Endothelial cell of umbilical vein (primary cell): ENCODE data around the gene SLC13A1.

ENCODE experiments used
- EZH2 ChIP-seq: IDR thresholded peaks from 2 replicates; pipeline ENCODE4 v1.6.1; 2012; ENCODE audit warnings: borderline replicate concordance, low read depth, mild to moderate bottlenecking, moderate library complexity, low read length, inconsistent platforms; ENCODE audit not compliant: severe bottlenecking
- GATA2 ChIP-seq: IDR thresholded peaks from 2 replicates; pipeline ENCODE4 v1.7.0; 2011; ENCODE audit warnings: low read depth, mild to moderate bottlenecking, moderate library complexity, mixed read lengths, low read length; ENCODE audit not compliant: insufficient read length, insufficient read depth
- MAX ChIP-seq: IDR thresholded peaks from 2 replicates; pipeline ENCODE4 v1.6.1; 2011; ENCODE audit not compliant: insufficient read depth, insufficient read length
- MYC ChIP-seq: IDR thresholded peaks from one replicate; pipeline ENCODE4 v1.6.1; 2011; ENCODE audit warnings: mild to moderate bottlenecking, low read depth, low read length
- POLR2A ChIP-seq: IDR thresholded peaks from 2 replicates; pipeline ENCODE4 v1.6.1; 2012; ENCODE audit warnings: low read depth, mild to moderate bottlenecking, control low read depth, low read length
- POLR2AphosphoS5 ChIP-seq: IDR thresholded peaks from 2 replicates; pipeline ENCODE4 v1.6.1; 2012; ENCODE audit warnings: low read depth, mild to moderate bottlenecking, control low read depth, low read length, moderate library complexity; ENCODE audit not compliant: insufficient read depth
- TF ChIP-seq, protein P1 (sequence below), 2 donors: IDR thresholded peaks; 1 replicate in 1 of 2; 2 replicates in 1 of 2; pipeline ENCODE4 v1.5.1; 2011; ENCODE audit warnings: low read length in 2 of 2, mild to moderate bottlenecking in 2 of 2, moderate library complexity in 2 of 2, control low read depth in 1 of 2, inconsistent platforms in 1 of 2, low read depth in 1 of 2; ENCODE audit not compliant: insufficient read depth in 1 of 2; ENCODE audit errors: extremely low read depth in 1 of 2

GRCh38 chr7:123230603-123231002, 30.8 kb upstream of the SLC13A1 start:
- TF ChIP-seq MYC, result no peak
- TF ChIP-seq, protein P1, sequence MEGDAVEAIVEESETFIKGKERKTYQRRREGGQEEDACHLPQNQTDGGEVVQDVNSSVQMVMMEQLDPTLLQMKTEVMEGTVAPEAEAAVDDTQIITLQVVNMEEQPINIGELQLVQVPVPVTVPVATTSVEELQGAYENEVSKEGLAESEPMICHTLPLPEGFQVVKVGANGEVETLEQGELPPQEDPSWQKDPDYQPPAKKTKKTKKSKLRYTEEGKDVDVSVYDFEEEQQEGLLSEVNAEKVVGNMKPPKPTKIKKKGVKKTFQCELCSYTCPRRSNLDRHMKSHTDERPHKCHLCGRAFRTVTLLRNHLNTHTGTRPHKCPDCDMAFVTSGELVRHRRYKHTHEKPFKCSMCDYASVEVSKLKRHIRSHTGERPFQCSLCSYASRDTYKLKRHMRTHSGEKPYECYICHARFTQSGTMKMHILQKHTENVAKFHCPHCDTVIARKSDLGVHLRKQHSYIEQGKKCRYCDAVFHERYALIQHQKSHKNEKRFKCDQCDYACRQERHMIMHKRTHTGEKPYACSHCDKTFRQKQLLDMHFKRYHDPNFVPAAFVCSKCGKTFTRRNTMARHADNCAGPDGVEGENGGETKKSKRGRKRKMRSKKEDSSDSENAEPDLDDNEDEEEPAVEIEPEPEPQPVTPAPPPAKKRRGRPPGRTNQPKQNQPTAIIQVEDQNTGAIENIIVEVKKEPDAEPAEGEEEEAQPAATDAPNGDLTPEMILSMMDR (IDR thresholded peaks at IDR 0.05; ENCODE audit: extremely low read depth in 1 of 2, insufficient read depth in 1 of 2, low read depth in 1 of 2, low read length in 2 of 2), result no peak
- TF ChIP-seq POLR2AphosphoS5, result no peak
- no peak for TF ChIP-seq EZH2
- TF ChIP-seq POLR2A, result no peak
- TF ChIP-seq MAX, result no peak
- TF ChIP-seq GATA2, result no peak
